ENCODE results near the gene GRK4. TPM values are rescaled to one million over a fixed set of nuclear protein-coding genes. Genes with fewer than 3 reads are reported as not detected.
"Not testable (repeated sequence)": the region's sequence is repeated elsewhere in the genome, so short reads cannot be mapped to it uniquely, and the experiment has no call there.

Gene GRK4
- total RNA-seq: 1 to 10 TPM; 7.0 to 8.2 TPM

DNA sequence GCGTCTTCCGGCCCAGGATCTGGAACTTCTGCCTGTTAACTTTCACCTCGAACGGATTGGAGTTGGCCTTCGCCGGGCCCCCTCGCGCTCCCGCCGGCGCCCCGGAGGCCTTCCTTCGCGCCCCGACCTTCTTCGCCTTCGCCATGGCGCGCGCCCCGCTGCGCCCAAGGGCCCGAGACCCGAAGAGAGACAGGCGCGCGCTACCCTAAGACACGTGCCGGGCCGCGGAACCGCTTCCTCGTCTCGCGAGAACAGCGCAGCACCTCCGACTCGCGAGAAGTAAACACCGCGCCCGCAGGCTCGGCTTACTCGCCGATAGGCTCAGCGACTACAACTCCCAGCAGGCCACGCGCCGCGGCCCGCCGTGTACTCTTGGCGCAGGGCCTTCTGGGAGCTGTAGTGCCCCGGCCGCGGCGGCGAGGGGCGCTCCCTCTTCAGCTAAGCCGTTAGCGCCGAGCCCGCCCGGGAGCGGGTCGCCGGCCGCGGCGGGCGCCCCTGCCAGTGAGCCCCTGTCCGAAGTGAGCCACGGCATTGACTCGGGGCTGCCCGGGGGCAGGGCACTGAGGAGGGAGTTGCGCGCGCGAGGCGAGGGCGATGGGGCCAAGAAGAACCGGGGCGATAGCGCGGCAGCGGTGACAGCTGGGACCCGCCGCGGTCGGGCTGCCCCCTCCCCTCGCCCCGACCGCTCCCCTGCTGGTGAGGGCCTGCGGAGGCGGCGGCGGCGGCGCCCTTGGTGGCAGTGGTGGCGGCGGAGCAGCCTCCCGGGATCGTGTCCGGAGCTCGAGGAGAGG, at the start of gene GRK4, which contains the start of gene NOP14:
TSS of gene GRK4 (plus strand) at position 397 of the 791 bp plus-strand sequence. CDS start 500 bp downstream, outside the sequence.
TSS of gene NOP14 (minus strand) at position 232 of the 791 bp plus-strand sequence. CDS start at position 145, 87 bp downstream.
- H3K27me3 ChIP-seq: no peaks in the 10 kb centered on the region
- H3K27ac ChIP-seq: peak within 1 kb of the TSS; percentile 82 to 89
- TF ChIP-seq, protein P1, sequence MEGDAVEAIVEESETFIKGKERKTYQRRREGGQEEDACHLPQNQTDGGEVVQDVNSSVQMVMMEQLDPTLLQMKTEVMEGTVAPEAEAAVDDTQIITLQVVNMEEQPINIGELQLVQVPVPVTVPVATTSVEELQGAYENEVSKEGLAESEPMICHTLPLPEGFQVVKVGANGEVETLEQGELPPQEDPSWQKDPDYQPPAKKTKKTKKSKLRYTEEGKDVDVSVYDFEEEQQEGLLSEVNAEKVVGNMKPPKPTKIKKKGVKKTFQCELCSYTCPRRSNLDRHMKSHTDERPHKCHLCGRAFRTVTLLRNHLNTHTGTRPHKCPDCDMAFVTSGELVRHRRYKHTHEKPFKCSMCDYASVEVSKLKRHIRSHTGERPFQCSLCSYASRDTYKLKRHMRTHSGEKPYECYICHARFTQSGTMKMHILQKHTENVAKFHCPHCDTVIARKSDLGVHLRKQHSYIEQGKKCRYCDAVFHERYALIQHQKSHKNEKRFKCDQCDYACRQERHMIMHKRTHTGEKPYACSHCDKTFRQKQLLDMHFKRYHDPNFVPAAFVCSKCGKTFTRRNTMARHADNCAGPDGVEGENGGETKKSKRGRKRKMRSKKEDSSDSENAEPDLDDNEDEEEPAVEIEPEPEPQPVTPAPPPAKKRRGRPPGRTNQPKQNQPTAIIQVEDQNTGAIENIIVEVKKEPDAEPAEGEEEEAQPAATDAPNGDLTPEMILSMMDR (IDR thresholded peaks at IDR 0.05): peak; percentile 40 to 68
- H3K4me3 ChIP-seq: peak within 1 kb of the TSS; percentile 83 to 88
- DNase-seq (ENCODE audit: low spot score): peak; percentile 98
- no peaks in the 10 kb centered on the region for H3K9me3 ChIP-seq
- H3K4me1 ChIP-seq: peaks cover 0 to 29% of the 10 kb centered on the region in 2 donors
- H3K36me3 ChIP-seq: no peaks in the 10 kb centered on the region

DNA sequence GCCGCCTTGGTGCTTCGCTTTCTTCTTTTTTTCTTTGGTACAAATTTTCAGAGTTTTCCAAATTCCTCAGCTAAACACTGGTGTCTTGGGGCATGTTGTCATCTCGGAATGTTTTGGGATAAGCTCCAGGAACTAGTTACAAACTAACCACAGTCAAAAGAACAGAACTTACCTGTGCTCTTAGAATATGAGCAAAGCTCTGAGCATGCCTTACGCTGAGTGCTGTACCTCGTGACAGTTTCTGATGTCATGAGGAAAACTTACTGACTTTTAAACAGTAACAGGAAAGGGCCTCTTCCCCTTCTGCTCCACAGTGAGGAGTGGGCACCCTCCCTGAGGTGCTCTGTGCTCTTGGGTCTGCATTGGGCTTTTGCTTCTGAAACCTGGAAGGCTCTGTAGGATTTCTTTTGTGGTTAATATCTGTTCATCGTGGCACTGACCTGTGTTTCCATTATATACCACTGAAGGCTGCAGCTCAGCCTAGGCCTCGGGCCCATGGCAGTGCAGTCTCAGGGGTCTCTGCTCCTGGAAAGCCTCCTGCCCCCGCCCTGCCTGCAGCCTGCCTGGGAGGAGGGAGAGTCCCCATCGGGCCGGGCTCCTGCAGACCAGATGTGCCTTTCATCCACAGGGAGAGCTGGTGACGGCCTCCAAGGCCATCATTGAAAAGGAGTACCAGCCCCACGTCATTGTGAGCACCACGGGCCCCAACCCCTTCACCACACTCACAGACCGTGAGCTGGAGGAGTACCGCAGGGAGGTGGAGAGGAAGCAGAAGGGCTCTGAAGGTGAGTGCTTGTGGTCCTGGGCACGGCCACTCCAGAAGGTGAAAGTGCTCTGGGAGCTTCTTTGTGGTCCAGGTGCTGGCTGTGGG, 48.9 kb upstream of the GRK4 start:
- no peaks in the 10 kb centered on the region for H3K9me3 ChIP-seq
- peaks cover 63% of the 10 kb centered on the region for H3K36me3 ChIP-seq
- H3K4me3 ChIP-seq: no peak overlapping the region
- TF ChIP-seq, protein P1 (IDR thresholded peaks at IDR 0.05): no peak
- H3K27ac ChIP-seq: no peak overlapping the region
- H3K4me1 ChIP-seq: no peaks in the 10 kb centered on the region
- no peak for DNase-seq (ENCODE audit: low spot score)
- no peaks in the 10 kb centered on the region for H3K27me3 ChIP-seq

DNA sequence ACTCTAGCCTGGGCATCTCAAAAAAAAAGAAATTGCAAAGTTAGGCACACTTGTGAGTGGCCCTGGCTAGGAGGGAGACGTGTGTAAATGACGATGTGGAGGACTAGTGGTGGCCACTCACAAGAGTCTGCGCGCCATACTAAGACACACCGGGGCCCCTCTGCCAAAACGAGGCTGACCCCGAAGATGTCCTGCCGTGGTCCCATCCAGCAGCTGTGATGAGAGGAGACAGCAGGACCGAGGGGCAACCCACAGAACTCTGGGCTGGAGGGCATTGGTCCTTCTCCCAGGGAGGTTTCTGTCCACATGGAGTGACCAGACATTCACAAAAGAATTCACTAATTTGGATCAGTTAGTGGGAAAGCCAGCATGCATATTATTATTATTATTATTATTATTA, 47.6 kb upstream of the GRK4 start:
- H3K27ac ChIP-seq: no peak overlapping the region
- H3K9me3 ChIP-seq: no peaks in the 10 kb centered on the region
- TF ChIP-seq, protein P1 (IDR thresholded peaks at IDR 0.05): no peak
- no peak overlapping the region for H3K4me3 ChIP-seq
- no peak for DNase-seq (ENCODE audit: low spot score)
- H3K4me1 ChIP-seq: no peaks in the 10 kb centered on the region
- no peaks in the 10 kb centered on the region for H3K27me3 ChIP-seq
- peaks cover 58% of the 10 kb centered on the region for H3K36me3 ChIP-seq

DNA sequence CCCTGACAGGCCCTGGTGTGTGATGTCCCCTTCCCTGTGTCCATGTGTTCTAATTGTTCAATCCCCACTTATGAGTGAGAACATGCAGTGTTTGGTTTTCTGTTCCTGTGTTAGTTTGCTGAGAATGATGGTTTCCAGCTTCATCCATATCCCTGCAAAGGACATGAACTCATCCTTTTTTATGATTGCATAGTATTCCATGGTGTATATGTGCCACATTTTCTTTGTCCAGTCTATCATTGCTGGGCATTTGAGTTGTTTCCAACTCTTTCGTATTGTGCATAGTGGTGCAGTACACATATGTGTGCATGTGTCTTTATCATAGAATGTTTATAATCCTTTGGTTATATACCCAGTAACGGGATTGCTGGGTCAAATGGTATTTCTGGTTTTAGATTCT, 46.7 kb upstream of the GRK4 start:
- H3K4me1 ChIP-seq; H3K4me3 ChIP-seq; DNase-seq (ENCODE audit: low spot score); H3K9me3 ChIP-seq; H3K27ac ChIP-seq; H3K27me3 ChIP-seq: not testable (repeated sequence)
- H3K36me3 ChIP-seq: peaks cover 51% of the 10 kb centered on the region

DNA sequence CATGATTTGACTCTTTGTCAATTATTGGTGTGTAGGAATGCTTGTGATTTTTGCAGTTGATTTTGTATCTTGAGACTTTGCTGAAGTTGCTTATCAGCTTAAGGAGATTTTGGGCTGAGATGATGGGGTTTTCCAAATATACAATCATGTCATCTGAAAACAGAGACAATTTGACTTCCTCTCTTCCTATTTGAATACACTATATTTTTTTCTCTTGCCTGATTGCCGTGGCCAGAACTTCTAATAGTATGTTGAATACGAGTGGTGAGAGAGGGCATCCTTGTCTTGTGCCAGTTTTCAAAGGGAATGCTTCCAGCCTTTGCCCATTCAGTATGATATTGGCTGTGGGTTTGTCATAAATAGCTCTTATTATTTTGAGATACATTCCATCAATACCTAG, 45.1 kb upstream of the GRK4 start:
- H3K9me3 ChIP-seq; DNase-seq (ENCODE audit: low spot score); H3K27ac ChIP-seq; H3K4me1 ChIP-seq; H3K27me3 ChIP-seq; H3K4me3 ChIP-seq: not testable (repeated sequence)
- peaks cover 45% of the 10 kb centered on the region for H3K36me3 ChIP-seq

DNA sequence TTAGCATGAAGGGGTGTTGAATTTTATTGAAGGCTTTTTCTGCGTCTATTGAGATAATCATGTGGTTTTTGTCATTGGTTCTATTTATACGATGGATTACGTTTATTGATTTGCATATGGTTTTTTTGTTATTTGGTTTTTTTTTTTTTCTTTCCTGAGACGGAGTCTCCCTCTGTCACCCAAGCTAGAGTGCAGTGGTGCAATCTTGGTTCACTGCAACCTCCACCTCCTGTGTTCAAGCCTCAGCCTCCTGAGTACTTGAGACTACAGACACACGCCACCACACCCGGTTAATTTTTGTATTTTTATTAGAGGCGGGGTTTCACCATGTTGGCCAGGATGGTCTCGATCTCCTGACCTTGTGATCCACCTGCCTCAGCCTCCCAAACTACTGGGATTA, 44.7 kb upstream of the GRK4 start:
- Histone ChIP-seq H3K36me3 (peaks cover 44% of the 10 kb centered on the region), H3K4me1 (peaks cover 0 to 10% of the 10 kb centered on the region in 2 donors)
- not testable (repeated sequence) for H3K9me3 ChIP-seq; H3K4me3 ChIP-seq; H3K27ac ChIP-seq; DNase-seq (ENCODE audit: low spot score); H3K27me3 ChIP-seq

DNA sequence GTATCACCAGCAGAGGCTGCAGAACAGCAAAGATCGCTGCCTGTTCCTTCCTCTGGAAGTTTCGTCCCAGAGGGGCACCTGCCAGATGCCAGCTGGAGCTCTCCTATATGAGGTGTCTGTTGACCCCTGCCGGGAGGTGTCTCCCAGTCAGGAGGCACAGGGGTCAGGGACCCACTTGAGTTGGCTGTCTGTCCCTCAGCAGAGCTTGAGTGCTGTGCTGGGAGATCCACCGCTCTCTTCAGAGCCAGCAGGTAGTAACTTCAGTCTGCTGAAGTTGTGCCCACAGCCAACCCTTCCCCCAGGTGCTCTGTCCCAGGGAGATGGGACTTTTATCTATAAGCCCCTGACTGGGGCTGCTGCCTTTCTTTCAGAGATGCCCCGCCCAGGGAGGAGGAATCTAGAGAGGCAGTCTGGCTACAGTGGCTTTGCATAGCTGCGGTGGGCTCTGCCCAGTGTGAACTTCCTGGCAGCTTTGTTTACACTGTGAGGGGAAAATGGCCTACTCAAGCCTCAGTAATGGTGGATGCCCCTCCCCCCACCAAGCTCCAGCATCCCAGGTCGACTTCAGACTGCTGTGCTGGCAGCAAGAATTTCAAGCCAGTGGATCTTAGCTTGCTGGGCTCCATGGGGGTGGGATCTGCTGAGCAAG, 40.8 kb upstream of the GRK4 start:
- H3K4me3 ChIP-seq; H3K9me3 ChIP-seq; H3K27ac ChIP-seq; DNase-seq (ENCODE audit: low spot score); H3K27me3 ChIP-seq: not testable (repeated sequence)
- H3K4me1 ChIP-seq: peaks cover 0 to 10% of the 10 kb centered on the region in 2 donors
- peaks cover 48% of the 10 kb centered on the region for H3K36me3 ChIP-seq
